ENCODE data around the gene CLEC19A. TPM values are rescaled to one million over a fixed set of nuclear protein-coding genes. Genes with fewer than 3 reads are reported as not detected.

Gene CLEC19A
- total RNA-seq, 1 experiment from 2014 or later: 0.41 TPM

GRCh38 chr16:19238406-19238805 is 47.1 kb upstream of the CLEC19A start:
- intact Hi-C loops (cut with micrococcal nuclease; ENCODE audit: unreplicated experiment): loop anchor here (5.0 kb wide), 2 partner anchors 44 to 139 kb away; no protein-coding TSS in a partner anchor
- peaks cover 38% of the 10 kb centered on the region for H3K4me1 ChIP-seq (replicated peaks; ENCODE audit: insufficient read depth)
- peaks cover 18% of the 10 kb centered on the region; the same call in 1 of the 2 replicates for H3F3A ChIP-seq (ENCODE audit: insufficient read depth, low read depth)
- no peak for TF ChIP-seq CTCF (conservative IDR thresholded peaks at IDR 0.05)
- no peak overlapping the region for H3K4me3 ChIP-seq
- no peaks in the 10 kb centered on the region for H3K79me2 ChIP-seq (ENCODE audit: low read depth)
- no peaks in the 10 kb centered on the region for H3K27me3 ChIP-seq (ENCODE audit: insufficient read depth, low read depth)
- no peak overlapping the region for H2AFZ ChIP-seq
- no peak for DNase-seq
- BruUV-seq (replicated peaks): no TSS peak
- no peak overlapping the region for H3K4me2 ChIP-seq
- H3K9me2 ChIP-seq (ENCODE audit: insufficient read depth): no peaks in the 10 kb centered on the region
- 0 out of 2 replicates have a peak, but pooled peaks cover 10% of the 10 kb centered on the region for H3K9me3 ChIP-seq (ENCODE audit: insufficient read depth, low read depth)
- H3K27ac ChIP-seq: no peak overlapping the region
- H3K36me3 ChIP-seq (ENCODE audit: low read depth): peaks cover 3% of the 10 kb centered on the region; the same call in 1 of the 2 replicates
- ChIA-PET CTCF (interaction anchor here (0.5 kb wide), 1 partner anchor 124 kb away, joined by 3 read pairs; no protein-coding TSS in a partner anchor), POLR2A (ENCODE audit: unreplicated experiment) (no interaction called here)
- H4K20me1 ChIP-seq (ENCODE audit: insufficient read depth): no peaks in the 10 kb centered on the region

- no peak overlapping the region for H3K4me3 ChIP-seq
- no peaks in the 10 kb centered on the region for H3K27me3 ChIP-seq (ENCODE audit: insufficient read depth, low read depth)
- H3K79me2 ChIP-seq (ENCODE audit: low read depth): no peaks in the 10 kb centered on the region
- no peak for DNase-seq
- BruUV-seq (replicated peaks): no TSS peak
- intact Hi-C loops (cut with micrococcal nuclease; ENCODE audit: unreplicated experiment): loop anchor here (5.0 kb wide), 2 partner anchors 43 to 138 kb away; no protein-coding TSS in a partner anchor
- H3K4me1 ChIP-seq (replicated peaks; ENCODE audit: insufficient read depth): peaks cover 38% of the 10 kb centered on the region
- CTCF ChIA-PET: no interaction called here
- peaks cover 18% of the 10 kb centered on the region; the same call in 1 of the 2 replicates for H3F3A ChIP-seq (ENCODE audit: insufficient read depth, low read depth)
- POLR2A ChIA-PET (ENCODE audit: unreplicated experiment): no interaction called here
- no peak for TF ChIP-seq EZH2 (IDR thresholded peaks at IDR 0.05; ENCODE audit: low read depth)
- TF ChIP-seq CTCF (conservative IDR thresholded peaks at IDR 0.05): no peak
- H2AFZ ChIP-seq: no peak overlapping the region
- H3K9me2 ChIP-seq (ENCODE audit: insufficient read depth): no peaks in the 10 kb centered on the region
- H3K4me2 ChIP-seq: no peak overlapping the region
- H4K20me1 ChIP-seq (ENCODE audit: insufficient read depth): no peaks in the 10 kb centered on the region
- peaks cover 3% of the 10 kb centered on the region; the same call in 1 of the 2 replicates for H3K36me3 ChIP-seq (ENCODE audit: low read depth)
- H3K27ac ChIP-seq: no peak overlapping the region
- 0 out of 2 replicates have a peak, but pooled peaks cover 10% of the 10 kb centered on the region for H3K9me3 ChIP-seq (ENCODE audit: insufficient read depth, low read depth)
Measured at GRCh38 chr16:19239511-19240155, 45.9 kb upstream of the CLEC19A start.

GRCh38 chr16:19240494-19240893 is 45.0 kb upstream of the CLEC19A start:
- no peaks in the 10 kb centered on the region for H3K9me2 ChIP-seq (ENCODE audit: insufficient read depth)
- 0 out of 2 replicates have a peak, but pooled peaks cover 9% of the 10 kb centered on the region for H3K9me3 ChIP-seq (ENCODE audit: insufficient read depth, low read depth)
- H2AFZ ChIP-seq: no peak overlapping the region
- no peak for TF ChIP-seq EZH2 (IDR thresholded peaks at IDR 0.05; ENCODE audit: low read depth)
- TF ChIP-seq CTCF (conservative IDR thresholded peaks at IDR 0.05): no peak
- peaks cover 38% of the 10 kb centered on the region for H3K4me1 ChIP-seq (replicated peaks; ENCODE audit: insufficient read depth)
- no peaks in the 10 kb centered on the region for H3K79me2 ChIP-seq (ENCODE audit: low read depth)
- peaks cover 18% of the 10 kb centered on the region; the same call in 1 of the 2 replicates for H3F3A ChIP-seq (ENCODE audit: insufficient read depth, low read depth)
- peaks cover 1% of the 10 kb centered on the region; the same call in 1 of the 2 replicates for H3K36me3 ChIP-seq (ENCODE audit: low read depth)
- CTCF ChIA-PET: no interaction called here
- no peak for DNase-seq
- H3K27ac ChIP-seq: no peak overlapping the region
- H3K4me3 ChIP-seq: no peak overlapping the region
- intact Hi-C loops (cut with micrococcal nuclease; ENCODE audit: unreplicated experiment): no loop called here
- H3K27me3 ChIP-seq (ENCODE audit: insufficient read depth, low read depth): no peaks in the 10 kb centered on the region
- no TSS peak for BruUV-seq (replicated peaks)
- POLR2A ChIA-PET (ENCODE audit: unreplicated experiment): no interaction called here
- no peak overlapping the region for H3K4me2 ChIP-seq
- no peaks in the 10 kb centered on the region for H4K20me1 ChIP-seq (ENCODE audit: insufficient read depth)

All from PC-9 (cell line).